ENCODE data around the gene SLC26A2.

- TF ChIP-seq ZNF561 (tag by site-specific recombination; IDR thresholded peaks at IDR 0.05; ENCODE audit: borderline replicate concordance): no peak
- no peak for TF ChIP-seq ZNF394 (tag by site-specific recombination; IDR thresholded peaks at IDR 0.05; ENCODE audit: borderline replicate concordance)
- no peak for TF ChIP-seq ZNF837 (tag by site-specific recombination; IDR thresholded peaks at IDR 0.05)
These were observed 53.9 kb downstream of the SLC26A2 start for GRCh38 chr5:150014456-150014855.

Measured in HEK293 (cell line).